CD4-positive, alpha-beta T cell treated with Interleukin-4 for 1 hour (primary cell): ENCODE data around the gene VCPKMT.
A peak's percentile ranks its signal among the peaks of the same experiment; 100 is the strongest.

Experiments
- DNase-seq, 2 donors: peaks; one replicate each; pipeline ENCODE4 v3.0.0-alpha.2; 2020 to 2022

VCPKMT gene

GRCh38 chr14:50063876-50064420 lies 52.4 kb downstream of the VCPKMT start:
- DNase-seq: no peak

GRCh38 chr14:50062438-50063085 lies 53.8 kb downstream of the VCPKMT start:
- peak; percentile 89 to 92 for DNase-seq

GRCh38 chr14:50061664-50062437 lies 54.5 kb downstream of the VCPKMT start:
- peak; percentile 80 to 83 for DNase-seq

- peak; percentile 67 to 72 for DNase-seq
Measured at GRCh38 chr14:50060871-50061663, 55.3 kb downstream of the VCPKMT start.

- no peak for DNase-seq
Measured at GRCh38 chr14:50059763-50060616, 56.4 kb downstream of the VCPKMT start.
